IMR-90 (cell line): Measurements from ENCODE around the gene DAB2.

Experiments
- CEBPB ChIP-seq: IDR thresholded peaks from 2 replicates; pipeline ENCODE4 v1.6.1; 2012; ENCODE audit warnings: low read depth, low read length, improper control_type of control experiment
- CTCF ChIP-seq: conservative IDR thresholded peaks from 2 replicates; pipeline ENCODE4 v1.5.1; 2012; ENCODE audit warnings: mild to moderate bottlenecking, low read depth, low read length, improper control_type of control experiment
- MAFK ChIP-seq: IDR thresholded peaks from 2 replicates; pipeline ENCODE4 v1.6.1; 2012; ENCODE audit warnings: low read depth, low read length, improper control_type of control experiment
- MAZ ChIP-seq: IDR thresholded peaks from 2 replicates; pipeline ENCODE4 v1.6.1; 2012; ENCODE audit warnings: low read depth, mild to moderate bottlenecking, low read length, improper control_type of control experiment, moderate library complexity, borderline replicate concordance
- MXI1 ChIP-seq: IDR thresholded peaks from 2 replicates; pipeline ENCODE4 v1.6.1; 2012; ENCODE audit warnings: low read depth, mild to moderate bottlenecking, low read length, moderate library complexity, borderline replicate concordance
- POLR2A ChIP-seq: IDR thresholded peaks from 2 replicates; pipeline ENCODE4 v1.6.1; 2012; ENCODE audit warnings: mild to moderate bottlenecking, low read depth, low read length
- RAD21 ChIP-seq: IDR thresholded peaks from 2 replicates; pipeline ENCODE4 v1.6.1; 2012; ENCODE audit warnings: low read length, improper control_type of control experiment
- RCOR1 ChIP-seq: IDR thresholded peaks from 2 replicates; pipeline ENCODE4 v1.6.1; 2012; ENCODE audit warnings: mild to moderate bottlenecking, low read length, improper control_type of control experiment; ENCODE audit not compliant: insufficient replicate concordance
- RFX5 ChIP-seq: IDR thresholded peaks from 2 replicates; pipeline ENCODE4 v1.8.0; 2012; ENCODE audit warnings: low read depth, mild to moderate bottlenecking, low read length, moderate library complexity
- SMC3 ChIP-seq: fragments of 150-350 bp; IDR thresholded peaks from 2 replicates; pipeline ENCODE4 v1.6.1; 2016; ENCODE audit warnings: low read depth, mild to moderate bottlenecking, antibody characterized with exemption, low read length, moderate library complexity
- USF2 ChIP-seq: fragments of 150-350 bp; IDR thresholded peaks from 2 replicates; pipeline ENCODE4 v1.6.1; 2017; ENCODE audit warnings: mild to moderate bottlenecking, antibody characterized with exemption, low read length, low read depth

- TF ChIP-seq CTCF (no peak), MXI1 (no peak), SMC3 (no peak), RAD21 (no peak), POLR2A (no peak), RFX5 (no peak), USF2 (no peak), CEBPB (no peak), RCOR1 (no peak), MAFK (peak; percentile 77), MAZ (no peak)
These were observed 2.4 kb upstream of the DAB2 start for GRCh38 chr5:39427229-39427628.
